Stimulated activated CD4-positive, alpha-beta T cell treated with anti-CD3 and anti-CD28 coated beads, Interleukin-1b, Interleukin-23, amount 100 ng/mL, for 1 hour (primary cell): ENCODE results near the gene SYT15.

Experiments used
- DNase-seq, 2 donors: peaks; one replicate each; pipeline ENCODE4 v3.0.0-alpha.2; 2020; ENCODE audit warnings: low read depth in 2 of 2

The SYT15 gene

GRCh38 chr10:46544989-46545791 is 33.7 kb upstream of the SYT15 start:
- DNase-seq, result no peak

GRCh38 chr10:46545861-46546590 is 32.9 kb upstream of the SYT15 start:
- no peak for DNase-seq

- DNase-seq, result no peak
Measured at GRCh38 chr10:46546591-46547540, 32.1 kb upstream of the SYT15 start.

- no peak for DNase-seq
Measured at GRCh38 chr10:46547541-46548497, 31.1 kb upstream of the SYT15 start.

- no peak for DNase-seq
Measured at GRCh38 chr10:46548498-46549090, 30.3 kb upstream of the SYT15 start.

GRCh38 chr10:46549171-46550075 is 29.5 kb upstream of the SYT15 start:
- no peak for DNase-seq

GRCh38 chr10:46550076-46550790 is 28.7 kb upstream of the SYT15 start:
- no peak for DNase-seq

- DNase-seq, result no peak
Measured at GRCh38 chr10:46550795-46551700, 27.9 kb upstream of the SYT15 start.

GRCh38 chr10:46551701-46552525 is 27.0 kb upstream of the SYT15 start:
- no peak for DNase-seq

- DNase-seq, result no peak
Measured at GRCh38 chr10:46552526-46553237, 26.2 kb upstream of the SYT15 start.

- no peak for DNase-seq
Measured at GRCh38 chr10:46553238-46554049, 25.5 kb upstream of the SYT15 start.

- DNase-seq, result no peak
Measured at GRCh38 chr10:46554166-46554781, 24.7 kb upstream of the SYT15 start.

GRCh38 chr10:46555366-46555712 is 23.6 kb upstream of the SYT15 start:
- no peak for DNase-seq

GRCh38 chr10:46555713-46556514 is 23.0 kb upstream of the SYT15 start:
- no peak for DNase-seq
